GM21423 (cell line): ENCODE data around the gene PTPRO.

Experiments used
- ATAC-seq: cut with Tn5 transposase; IDR thresholded peaks from one replicate; pipeline ENCODE4 v1.9.1; 2021; ENCODE audit warnings: mild to moderate bottlenecking, moderate library complexity; ENCODE audit not compliant: unreplicated experiment

Gene PTPRO

DNA sequence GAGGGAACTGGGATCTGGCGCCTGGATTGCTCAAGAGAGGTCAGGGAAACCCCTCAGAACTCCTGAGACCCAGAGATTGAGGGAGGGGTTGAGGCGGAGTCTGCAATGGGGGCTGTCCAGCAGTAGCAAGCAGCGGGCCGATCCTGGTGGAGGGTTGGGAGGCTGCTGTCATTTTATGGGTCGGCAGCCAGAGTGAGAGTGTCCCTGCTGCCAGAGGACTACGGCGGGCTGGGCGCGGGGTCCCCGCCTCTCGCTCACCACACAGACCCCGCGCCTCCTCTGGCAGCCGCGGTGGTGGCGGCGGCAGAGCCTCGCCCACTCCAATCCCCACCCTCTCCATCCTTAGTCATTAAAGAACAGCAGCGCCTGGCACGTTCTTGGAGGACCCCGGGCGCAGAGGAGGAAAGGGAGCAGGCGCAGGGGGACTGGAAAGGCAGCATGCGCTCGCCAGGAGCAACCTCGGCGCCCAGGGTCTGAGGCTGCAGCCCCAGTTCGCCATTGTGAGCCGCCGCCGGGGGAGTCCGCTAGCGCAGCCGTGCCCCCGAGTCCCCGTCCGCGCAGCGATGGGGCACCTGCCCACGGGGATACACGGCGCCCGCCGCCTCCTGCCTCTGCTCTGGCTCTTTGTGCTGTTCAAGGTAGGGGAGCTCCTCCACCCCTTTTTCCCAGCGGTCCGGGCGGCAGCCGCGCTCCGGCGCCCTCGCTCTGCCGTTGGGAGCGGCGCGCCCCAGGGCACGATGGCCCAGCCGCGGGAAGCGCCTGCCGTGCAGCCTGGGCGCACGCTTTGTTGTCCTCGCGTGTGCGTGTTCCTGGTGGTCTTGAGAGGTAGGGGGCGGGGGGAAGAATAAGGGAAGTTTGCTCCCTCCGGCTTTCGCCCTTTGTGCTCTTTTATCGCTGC is at the start of gene PTPRO:
TSS of gene PTPRO (plus strand) at position 345 of the 898 bp plus-strand sequence.
- ATAC-seq, result no peak

DNA sequence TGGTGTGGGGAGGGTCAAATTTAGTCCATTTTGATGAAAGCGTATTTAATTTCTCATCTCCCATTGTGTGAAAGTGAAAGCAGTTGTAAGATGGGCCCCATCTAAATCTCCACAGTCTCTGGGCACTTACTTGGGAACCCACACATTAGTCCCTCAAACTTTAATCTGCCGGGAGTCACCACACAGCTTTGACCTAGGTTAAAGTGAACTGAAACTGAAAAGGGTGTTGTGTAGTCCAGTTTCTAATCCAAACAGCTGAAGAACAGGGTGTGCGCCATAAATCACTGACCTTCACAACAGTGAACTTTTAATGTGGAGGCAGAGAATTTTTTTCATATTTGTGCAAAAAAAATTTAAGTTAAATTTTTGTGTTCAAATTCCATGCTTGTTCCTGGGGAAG is 48.4 kb upstream of the PTPRO start:
- ATAC-seq, result no peak

DNA sequence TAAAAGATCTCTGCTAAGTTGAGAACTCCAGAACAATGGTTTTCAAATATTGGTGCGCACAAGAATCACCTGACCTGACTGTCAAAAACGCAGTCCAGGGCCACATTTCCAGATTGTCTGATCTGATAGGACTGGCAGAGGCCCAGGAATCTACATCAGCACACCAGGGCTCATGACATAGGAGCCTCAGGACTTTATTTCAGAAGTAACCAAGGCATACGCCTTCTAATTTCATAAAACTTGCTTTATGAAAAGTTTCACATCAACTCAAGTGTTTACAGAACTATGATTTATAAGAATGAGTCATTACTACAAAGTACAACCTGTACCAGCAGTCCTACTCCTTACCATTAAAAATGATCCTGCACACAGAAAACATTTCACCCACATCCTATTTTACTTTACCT is 47.7 kb upstream of the PTPRO start:
- ATAC-seq, result no peak

DNA sequence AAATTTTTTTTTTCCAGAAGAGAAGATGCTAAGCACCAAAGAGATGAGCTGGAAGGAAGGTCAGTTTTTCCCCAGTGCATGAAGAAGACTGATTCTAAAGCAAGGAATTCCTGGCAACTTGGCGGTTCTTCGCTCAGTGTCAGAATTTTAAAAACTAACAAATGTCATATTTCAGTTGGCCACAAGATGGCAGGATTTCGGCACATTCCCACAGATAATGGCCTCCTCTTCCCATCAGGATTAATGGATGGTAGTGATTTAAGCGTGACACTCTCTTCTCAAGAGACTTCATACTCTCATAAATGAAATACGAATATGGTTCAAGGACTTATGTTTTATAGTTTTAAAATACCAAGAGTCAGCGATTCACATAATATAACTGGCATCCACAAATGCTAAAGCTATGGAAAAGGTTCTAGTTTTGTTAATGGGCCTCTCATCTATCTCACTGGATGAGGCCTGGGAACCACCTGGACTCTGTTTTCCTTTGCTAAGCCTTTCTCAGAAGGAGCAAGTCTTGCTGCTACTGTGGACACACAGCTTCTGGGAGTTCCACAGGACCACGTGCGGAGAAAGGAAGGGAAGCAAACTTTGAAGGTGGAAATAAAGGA is 46.1 kb upstream of the PTPRO start:
- ATAC-seq, result no peak

DNA sequence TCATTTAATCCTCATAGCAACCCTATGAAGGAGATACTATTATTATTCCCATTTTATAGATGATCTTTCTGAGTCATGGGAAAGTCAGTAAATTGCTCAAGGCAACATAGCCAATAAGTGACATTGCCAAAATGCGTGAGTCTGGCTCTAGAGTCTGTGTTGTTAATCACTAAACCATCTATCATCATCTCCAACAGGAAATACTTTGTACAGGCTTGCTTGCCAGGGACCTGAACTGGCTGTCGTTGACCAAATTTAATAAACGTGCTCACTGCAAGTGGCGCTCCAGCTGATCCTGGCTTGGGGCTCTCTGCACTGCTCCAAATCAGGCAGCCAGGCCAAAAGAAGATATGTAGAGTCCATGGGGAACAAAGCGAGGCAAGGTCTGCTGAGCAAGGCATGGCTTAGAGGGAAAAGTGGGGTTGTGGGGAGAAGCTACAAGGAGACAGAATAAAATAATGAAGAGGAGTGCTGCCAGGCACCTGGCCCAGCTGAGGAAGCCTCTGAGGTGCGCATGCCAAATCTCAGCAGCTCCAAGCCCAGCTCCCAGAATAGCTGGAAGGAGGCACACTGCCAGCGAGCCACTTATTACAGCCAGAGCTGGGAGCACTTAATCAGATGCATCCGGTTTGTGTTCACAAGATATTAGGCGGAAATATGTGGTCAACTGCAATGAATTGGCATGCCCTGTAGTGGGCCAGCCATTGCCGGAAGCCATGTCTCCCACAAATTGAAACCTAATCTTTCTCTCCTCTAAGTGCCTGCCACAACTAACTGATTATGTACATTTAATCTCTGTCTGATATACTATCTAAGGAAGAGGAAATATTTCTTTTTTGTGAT is 43.3 kb upstream of the PTPRO start:
- ATAC-seq, result peak; percentile 95

DNA sequence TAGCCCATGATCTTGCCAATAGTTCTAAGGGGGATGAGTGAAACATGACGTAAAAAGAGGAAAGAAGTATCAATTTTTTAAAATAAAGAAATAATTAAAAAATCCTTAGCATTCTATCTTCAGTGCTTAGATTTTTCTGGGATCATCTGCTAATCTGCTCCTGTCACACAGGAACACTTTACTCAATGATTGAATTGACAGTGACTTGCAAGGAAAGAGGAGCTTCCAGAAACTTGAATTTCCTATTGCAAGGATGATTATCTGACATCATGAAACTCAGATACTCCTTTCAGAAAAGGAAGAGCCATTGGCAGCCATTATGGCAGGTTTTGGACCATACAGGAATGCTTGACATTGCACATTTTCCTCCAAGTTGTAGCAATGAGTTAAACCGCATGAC is 41.4 kb upstream of the PTPRO start:
- no peak for ATAC-seq

DNA sequence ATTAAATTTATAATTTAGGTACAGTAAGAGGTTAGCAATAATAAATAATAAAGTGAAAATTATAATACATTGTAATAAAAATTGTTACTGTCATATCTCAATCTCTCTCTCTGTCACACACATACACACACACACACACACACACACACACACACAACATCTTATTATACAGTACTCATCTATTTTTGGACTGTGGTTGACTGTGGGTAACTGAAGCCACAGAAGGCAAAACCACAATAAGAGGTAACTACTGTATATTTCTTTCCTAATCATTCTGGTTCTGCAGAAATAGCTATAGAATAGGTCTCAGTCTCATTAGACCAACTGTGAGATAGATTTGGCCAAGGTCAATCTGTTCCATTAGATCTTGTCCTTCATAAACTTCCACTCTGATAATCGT is 33.1 kb upstream of the PTPRO start:
- no peak for ATAC-seq

DNA sequence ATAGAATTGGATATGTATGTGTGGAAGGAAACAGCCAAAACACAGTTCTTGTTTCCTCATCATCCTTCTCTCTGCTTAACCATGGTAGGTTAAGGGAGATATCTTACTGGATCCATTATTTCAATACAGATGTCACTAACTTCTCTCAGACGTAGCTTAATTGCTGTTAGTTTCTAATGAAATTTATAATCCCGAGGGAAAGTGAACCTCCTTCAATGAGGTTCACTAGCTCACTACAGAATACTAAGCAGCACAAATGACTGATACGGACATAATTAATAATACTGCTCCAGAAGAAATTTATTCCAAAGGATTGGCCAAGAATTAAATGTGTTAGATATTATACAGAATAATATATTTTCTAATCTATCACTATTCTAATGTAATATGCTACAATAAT is 28.6 kb upstream of the PTPRO start:
- no peak for ATAC-seq

DNA sequence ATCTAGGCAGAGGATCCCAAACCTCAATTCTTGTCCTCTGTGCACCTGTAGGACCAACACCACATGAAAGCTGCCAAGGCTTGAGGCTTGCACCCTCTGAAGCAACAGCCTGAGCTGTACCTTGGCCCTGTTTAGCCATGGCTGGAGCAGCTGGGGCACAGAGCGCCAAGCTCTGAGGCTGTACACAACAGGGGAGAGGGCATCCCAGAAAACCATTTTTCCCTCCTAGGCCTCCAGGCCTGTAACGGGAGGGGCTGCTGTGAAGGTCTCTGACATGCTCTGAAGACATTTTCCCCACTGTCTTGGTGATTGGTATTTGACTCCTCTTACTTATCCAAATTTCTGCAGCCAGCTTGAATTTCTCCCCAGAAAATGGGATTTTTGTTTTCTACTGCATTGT is 22.4 kb upstream of the PTPRO start:
- ATAC-seq, result no peak

DNA sequence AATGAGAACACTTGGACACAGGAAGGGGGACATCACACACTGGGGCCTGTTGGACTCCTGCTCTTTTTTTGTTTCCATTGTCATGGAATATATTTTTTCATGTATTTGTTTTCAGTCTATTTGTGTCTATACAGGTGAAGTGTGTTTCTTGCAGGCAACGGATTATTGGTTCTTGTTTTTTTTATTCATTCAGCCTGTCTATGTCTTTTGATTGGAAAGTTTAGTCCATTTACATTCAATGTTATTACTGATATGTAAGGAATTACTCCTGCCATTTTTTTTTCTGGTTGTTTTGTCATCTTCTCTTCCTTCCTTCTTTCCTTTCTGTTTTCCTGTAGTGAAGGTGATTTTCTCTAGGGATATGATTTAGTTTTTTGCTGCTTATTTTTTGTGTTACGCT is 18.0 kb upstream of the PTPRO start:
- ATAC-seq, result no peak

DNA sequence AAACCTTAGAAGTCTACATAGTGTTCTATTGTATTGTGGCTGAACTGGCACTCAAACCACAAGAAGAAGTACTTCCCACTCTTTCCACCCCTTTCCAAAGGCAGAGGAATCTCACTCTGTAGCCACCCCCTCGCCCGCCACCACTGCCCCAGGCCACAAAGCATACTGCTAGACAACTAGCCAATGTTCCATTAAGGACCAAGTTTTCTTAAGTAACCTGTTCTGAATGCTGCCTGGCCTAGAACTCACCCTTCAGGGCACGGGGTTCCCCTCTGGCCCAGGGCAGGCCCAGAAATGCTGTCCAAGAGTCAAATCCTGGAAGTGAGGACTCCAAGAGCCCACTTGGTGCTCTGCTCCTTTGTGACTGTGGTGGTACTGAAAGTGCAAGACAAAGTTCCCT is 15.7 kb upstream of the PTPRO start:
- ATAC-seq, result no peak

DNA sequence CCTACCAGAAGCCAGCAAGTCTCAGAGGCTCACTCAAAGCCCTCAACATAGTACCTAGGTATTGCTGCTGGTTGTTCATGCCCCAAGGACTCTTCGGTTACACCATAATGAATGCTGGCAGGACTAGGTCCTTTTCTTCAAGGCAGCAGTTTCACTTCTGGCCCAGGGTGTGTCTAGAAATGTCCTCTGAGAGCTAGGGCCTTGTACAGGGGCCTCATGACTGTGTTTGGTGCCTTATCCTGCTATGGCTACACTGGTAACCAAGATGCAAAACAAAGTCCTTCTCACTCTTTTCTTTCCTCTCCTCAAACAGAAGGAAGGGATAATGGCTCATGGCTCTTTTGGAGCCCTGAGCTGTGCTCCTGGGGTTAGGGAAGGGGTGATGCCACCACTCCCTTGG is 15.2 kb upstream of the PTPRO start:
- ATAC-seq, result no peak

DNA sequence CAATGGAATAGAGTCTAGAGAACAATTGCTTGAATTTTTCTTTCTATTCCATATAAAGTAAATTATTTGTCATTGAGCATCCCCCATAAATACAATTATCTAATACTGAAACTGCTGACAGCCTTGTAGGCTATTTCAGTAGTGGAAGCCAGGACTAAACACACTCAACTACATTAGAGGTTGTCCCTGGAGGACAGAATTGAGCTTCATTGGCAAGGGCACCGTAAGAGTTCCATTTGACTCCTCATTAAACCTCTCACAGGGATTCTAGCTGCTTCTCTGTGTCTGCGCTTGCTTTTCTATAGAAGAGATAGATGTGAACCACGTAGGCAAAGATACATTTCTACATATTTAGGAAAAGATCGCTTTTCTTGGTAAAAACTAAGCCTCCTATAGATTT is 3.5 kb upstream of the PTPRO start:
- ATAC-seq, result no peak

DNA sequence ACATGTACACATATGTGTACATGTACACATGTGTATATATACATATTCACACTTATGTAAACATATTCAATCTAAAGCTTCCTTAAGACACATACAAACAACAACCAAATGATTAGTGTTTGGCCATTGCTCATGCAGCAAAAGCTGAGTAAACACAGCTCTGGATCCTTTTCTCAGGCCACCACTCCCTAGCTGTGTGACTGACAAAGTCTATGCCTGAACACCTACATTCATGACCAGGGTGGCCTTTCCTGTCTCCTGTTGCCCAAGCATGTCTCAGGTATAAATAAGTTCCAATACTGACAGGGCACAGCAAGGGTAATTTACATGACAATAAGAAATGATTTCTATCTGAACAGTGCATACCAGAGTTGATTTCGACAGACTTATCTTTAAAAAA is 1.4 kb upstream of the PTPRO start:
- no peak for ATAC-seq

DNA sequence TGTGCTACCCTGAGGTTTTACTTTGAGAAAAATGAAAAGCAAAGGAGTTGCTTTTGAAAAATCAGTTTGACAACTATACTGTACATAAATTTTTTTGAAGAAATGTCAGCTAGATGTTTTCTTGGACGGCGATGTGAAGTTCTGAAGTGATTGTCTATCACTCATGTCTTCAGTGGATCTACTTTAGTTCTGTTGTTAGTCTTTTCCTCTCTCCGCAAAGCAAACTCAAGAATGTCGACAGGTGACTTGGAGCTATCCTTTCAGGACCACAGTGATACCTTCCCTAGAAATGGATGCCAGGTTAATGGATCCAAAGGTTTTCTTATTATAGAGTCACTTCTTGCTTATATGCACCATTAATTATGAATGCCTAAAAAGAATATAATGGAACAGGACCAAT is 1.2 kb downstream of the PTPRO start:
- ATAC-seq, result no peak

DNA sequence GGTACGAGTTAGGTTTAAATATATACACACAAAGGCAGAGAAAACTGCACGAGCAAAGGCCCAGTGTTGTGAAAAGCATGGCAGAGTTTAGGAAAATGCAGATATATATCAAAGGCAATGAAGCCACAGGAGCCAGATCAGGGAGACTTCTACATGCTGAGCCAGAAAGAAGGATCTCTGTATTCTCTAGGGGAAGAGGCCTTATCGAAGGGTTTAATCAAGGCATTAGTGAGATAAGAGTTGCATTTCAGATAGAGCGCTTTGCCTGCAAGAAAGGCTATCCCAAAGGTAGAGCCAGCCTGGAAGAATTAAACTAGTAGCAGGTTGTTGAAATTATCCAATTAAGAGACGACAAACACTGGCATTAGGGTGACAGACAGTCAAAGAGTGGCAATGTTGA is 7.6 kb downstream of the PTPRO start:
- no peak for ATAC-seq

DNA sequence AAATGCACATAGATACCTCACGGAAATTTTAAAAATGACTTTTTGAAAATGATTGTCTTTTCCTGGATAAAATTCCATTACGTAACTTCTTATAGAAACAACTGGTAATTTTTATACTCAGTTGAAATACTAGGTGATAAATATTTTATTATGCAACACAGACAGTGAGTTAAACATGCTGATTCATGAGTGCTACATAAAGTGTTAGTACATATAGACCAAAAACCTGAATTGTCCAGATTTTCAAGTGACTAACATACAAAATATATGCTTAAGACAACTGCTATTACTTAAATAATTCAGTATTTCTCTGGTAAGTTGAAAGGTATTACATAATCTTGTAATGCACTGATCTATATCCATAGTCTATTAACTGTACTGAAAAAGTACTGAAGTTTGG is 11.9 kb downstream of the PTPRO start:
- ATAC-seq, result no peak

DNA sequence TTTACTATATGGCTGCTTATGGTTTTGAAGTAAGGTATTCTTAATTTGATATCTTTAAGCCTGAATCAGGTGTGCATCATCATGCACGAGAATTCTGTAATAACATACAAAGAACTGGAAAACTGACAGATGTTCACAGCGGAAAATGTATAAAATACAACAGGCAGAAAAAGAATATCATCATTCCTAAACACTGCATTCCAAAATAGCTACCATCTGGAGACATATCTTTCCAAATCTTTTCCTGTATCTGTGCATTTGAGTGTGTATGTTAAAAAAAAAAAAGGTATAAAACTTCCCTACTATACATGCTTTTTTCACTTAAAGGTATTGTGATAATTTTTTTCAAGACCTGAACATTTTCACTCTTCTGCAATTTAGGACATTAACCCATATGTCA is 13.7 kb downstream of the PTPRO start:
- ATAC-seq, result no peak

DNA sequence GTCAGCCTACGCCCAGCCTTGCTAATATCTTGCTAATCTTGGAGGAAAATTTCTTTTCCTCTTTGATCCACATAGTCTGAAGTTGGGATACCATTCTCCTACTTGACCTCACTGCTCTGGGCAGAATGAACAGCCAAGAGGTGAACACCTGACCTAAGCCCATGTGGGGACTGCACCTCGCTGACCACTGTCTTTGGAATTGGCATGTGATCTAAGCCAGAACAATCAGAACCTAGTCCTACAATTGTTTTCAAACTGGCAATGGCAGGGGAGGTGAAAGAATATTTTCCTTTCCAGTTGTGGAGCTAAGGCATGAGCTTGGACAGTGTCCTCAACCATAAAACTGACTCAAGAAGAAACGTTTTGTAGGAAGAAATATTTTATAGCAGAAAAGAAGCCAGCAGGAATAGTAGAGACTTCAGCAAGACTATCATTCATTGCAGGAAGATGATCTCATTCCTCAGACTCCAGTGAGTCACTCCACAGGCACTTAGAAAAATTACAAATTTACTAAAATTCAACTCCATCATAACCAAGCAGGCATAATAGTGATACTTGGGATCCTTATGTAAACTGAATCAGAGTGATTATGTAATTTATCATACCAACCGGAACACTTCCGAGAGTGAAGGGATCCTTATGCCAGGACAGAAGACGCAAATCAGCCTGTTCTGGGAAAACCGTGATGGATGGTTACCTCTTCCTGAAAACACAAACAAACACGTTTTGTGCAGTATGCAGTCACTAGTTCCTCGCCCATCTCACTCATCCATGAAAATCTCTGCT is 14.7 kb downstream of the PTPRO start:
- no peak for ATAC-seq

DNA sequence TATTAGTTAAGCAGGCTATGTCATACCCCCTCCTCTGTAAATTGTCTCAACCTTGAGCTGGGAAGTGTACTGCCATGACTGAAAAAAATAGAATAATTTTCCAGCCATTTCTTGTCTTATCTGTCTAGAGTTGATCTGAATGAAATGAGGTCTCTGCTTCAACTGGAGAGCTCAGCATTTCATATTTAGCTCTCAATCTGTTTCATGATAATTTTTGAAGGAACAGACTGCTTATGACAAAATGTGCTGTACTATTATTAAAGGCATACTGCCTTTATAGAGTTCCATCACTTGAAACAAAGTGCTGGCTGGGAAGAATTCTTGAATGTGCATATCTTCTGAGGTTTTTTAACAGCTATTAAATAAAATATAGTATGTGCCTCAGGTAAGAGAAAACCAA is 19.1 kb downstream of the PTPRO start:
- no peak for ATAC-seq

DNA sequence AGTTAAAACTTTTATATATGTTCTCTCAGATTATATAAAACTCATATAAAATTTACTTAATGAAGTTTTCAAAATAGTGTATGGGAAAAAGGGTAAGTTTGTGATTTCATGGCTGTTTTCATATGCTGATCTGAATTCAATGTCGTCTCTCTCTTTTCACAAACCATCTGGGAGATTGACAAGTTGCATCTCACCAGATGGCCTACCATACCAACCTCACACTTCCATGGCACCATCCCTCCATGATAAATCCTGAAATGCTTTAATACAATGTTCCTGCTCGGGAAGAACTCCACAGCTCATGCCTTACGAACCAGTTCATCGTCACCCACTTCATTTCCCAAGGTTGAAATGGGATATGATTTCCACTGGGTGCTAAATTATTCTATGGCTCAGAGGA is 22.3 kb downstream of the PTPRO start:
- no peak for ATAC-seq
